Stomach smooth muscle (tissue), 2 donors: Measurements from ENCODE around the gene FAM98C.

Source experiments
- H3K27ac ChIP-seq: one replicate; pipeline ENCODE4 v1.7.0; 2013; ENCODE audit warnings: mild to moderate bottlenecking, low read length, inconsistent platforms
- H3K27me3 ChIP-seq, 2 donors: one replicate each; pipeline ENCODE4 v1.7.0; 2013; ENCODE audit warnings: low read length in 2 of 2; ENCODE audit not compliant: insufficient read depth in 2 of 2, control insufficient read depth in 1 of 2
- H3K36me3 ChIP-seq, 2 donors: one replicate each; pipeline ENCODE4 v1.7.0; 2013; ENCODE audit warnings: low read length in 2 of 2; ENCODE audit not compliant: control insufficient read depth in 2 of 2, insufficient read depth in 2 of 2
- H3K4me1 ChIP-seq: one replicate; pipeline ENCODE4 v1.7.0; 2013; ENCODE audit warnings: low read length; ENCODE audit not compliant: control insufficient read depth, insufficient read depth
- H3K4me3 ChIP-seq, 2 donors: one replicate each; pipeline ENCODE4 v1.7.0; 2013; ENCODE audit warnings: low read length in 2 of 2
- H3K9ac ChIP-seq, 2 donors: one replicate each; pipeline ENCODE4 v1.7.0; 2013; ENCODE audit warnings: low read length in 2 of 2, mild to moderate bottlenecking in 1 of 2
- H3K9me3 ChIP-seq, 2 donors: one replicate each; pipeline ENCODE4 v1.7.0; 2013; ENCODE audit warnings: low read length in 2 of 2; ENCODE audit not compliant: control insufficient read depth in 2 of 2
- donor health status: healthy.
- donor health status: Pancreatic carcinoma.

FAM98C gene

GRCh38 chr19:38453596-38453995, 50.7 kb downstream of the FAM98C start:
- H3K27me3 ChIP-seq, result no peaks in the 10 kb centered on the region
- H3K4me1 ChIP-seq, result no peaks in the 10 kb centered on the region
- no peak overlapping the region for H3K27ac ChIP-seq
- H3K36me3 ChIP-seq, result no peaks in the 10 kb centered on the region
- no peaks in the 10 kb centered on the region for H3K9me3 ChIP-seq
- no peak overlapping the region for H3K4me3 ChIP-seq
- H3K9ac ChIP-seq, result no peak overlapping the region

- Histone ChIP-seq H3K27ac (no peak overlapping the region), H3K27me3 (no peaks in the 10 kb centered on the region), H3K9me3 (no peaks in the 10 kb centered on the region), H3K36me3 (no peaks in the 10 kb centered on the region), H3K4me3 (no peak overlapping the region), H3K9ac (no peak overlapping the region), H3K4me1 (no peaks in the 10 kb centered on the region)
Measured at GRCh38 chr19:38455031-38455430, 52.1 kb downstream of the FAM98C start.

- Histone ChIP-seq H3K9ac (no peak overlapping the region), H3K4me3 (no peak overlapping the region), H3K4me1 (no peaks in the 10 kb centered on the region), H3K9me3 (no peaks in the 10 kb centered on the region), H3K36me3 (no peaks in the 10 kb centered on the region), H3K27me3 (no peaks in the 10 kb centered on the region), H3K27ac (no peak overlapping the region)
Measured at GRCh38 chr19:38457202-38457601, 54.3 kb downstream of the FAM98C start.

GRCh38 chr19:38457690-38458405, 55.0 kb downstream of the FAM98C start:
- no peaks in the 10 kb centered on the region for H3K4me1 ChIP-seq
- no peaks in the 10 kb centered on the region for H3K9me3 ChIP-seq
- H3K27me3 ChIP-seq, result no peaks in the 10 kb centered on the region
- no peak overlapping the region for H3K9ac ChIP-seq
- H3K27ac ChIP-seq, result no peak overlapping the region
- no peaks in the 10 kb centered on the region for H3K36me3 ChIP-seq
- H3K4me3 ChIP-seq, result no peak overlapping the region
